SK-N-SH (cell line): Measurements from ENCODE around the gene MSN.

Experiments used
- EZH2phosphoT487 ChIP-seq: fragments of 200-600 bp; sonication (generic); IDR thresholded peaks from 2 replicates; pipeline ENCODE4 v1.6.1; 2017; ENCODE audit warnings: low read depth, mixed run types, mild to moderate bottlenecking, antibody characterized with exemption, moderate library complexity, borderline replicate concordance
- POLR2AphosphoS5 ChIP-seq: IDR thresholded peaks from 2 replicates; pipeline ENCODE4 v1.6.1; 2012; ENCODE audit warnings: low read depth, low read length
- RAD21 ChIP-seq: IDR thresholded peaks from 2 replicates; pipeline ENCODE4 v1.6.1; 2012; ENCODE audit warnings: mild to moderate bottlenecking, low read length
- RFX5 ChIP-seq: IDR thresholded peaks from 2 replicates; pipeline ENCODE4 v1.6.1; 2012; ENCODE audit warnings: mild to moderate bottlenecking, improper control_type of control experiment, low read length
- SIN3A ChIP-seq: IDR thresholded peaks from 2 replicates; pipeline ENCODE4 v1.6.1; 2012; ENCODE audit warnings: low read depth, mild to moderate bottlenecking, low read length, moderate library complexity, borderline replicate concordance
- TAF1 ChIP-seq: IDR thresholded peaks from 2 replicates; pipeline ENCODE4 v1.6.1; 2012; ENCODE audit warnings: low read depth, mild to moderate bottlenecking, low read length, moderate library complexity, borderline replicate concordance
- TF ChIP-seq, protein P1 (sequence below): fragments of 200-600 bp; sonication (generic); IDR thresholded peaks from 2 replicates; pipeline ENCODE4 v1.6.1; 2017; ENCODE audit warnings: antibody characterized with exemption, mild to moderate bottlenecking, moderate library complexity
- TF ChIP-seq, protein P2 (sequence below): IDR thresholded peaks from 2 replicates; pipeline ENCODE4 v1.6.1; 2012; ENCODE audit warnings: mild to moderate bottlenecking, low read depth, low read length, moderate library complexity

DNA sequence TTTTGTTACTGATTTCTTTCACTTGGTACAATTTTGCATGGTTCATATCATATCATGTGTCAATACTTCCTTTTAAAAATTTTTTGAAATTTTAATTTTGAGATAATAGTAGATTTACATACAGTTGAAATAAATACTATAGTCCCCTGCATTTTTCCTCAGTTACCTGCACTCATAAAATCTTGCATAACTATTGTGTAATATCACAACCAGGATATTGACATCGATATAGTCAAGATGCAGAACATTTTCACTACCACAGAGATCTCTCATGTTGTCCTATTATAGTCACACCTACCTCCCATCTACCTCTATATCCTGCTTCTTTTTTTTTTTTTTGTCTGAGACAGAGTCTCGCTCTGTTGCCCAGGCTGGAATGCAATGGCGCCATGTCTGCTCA, 36.7 kb upstream of the MSN start:
- TF ChIP-seq, protein P1, sequence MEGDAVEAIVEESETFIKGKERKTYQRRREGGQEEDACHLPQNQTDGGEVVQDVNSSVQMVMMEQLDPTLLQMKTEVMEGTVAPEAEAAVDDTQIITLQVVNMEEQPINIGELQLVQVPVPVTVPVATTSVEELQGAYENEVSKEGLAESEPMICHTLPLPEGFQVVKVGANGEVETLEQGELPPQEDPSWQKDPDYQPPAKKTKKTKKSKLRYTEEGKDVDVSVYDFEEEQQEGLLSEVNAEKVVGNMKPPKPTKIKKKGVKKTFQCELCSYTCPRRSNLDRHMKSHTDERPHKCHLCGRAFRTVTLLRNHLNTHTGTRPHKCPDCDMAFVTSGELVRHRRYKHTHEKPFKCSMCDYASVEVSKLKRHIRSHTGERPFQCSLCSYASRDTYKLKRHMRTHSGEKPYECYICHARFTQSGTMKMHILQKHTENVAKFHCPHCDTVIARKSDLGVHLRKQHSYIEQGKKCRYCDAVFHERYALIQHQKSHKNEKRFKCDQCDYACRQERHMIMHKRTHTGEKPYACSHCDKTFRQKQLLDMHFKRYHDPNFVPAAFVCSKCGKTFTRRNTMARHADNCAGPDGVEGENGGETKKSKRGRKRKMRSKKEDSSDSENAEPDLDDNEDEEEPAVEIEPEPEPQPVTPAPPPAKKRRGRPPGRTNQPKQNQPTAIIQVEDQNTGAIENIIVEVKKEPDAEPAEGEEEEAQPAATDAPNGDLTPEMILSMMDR, result no peak
- TF ChIP-seq EZH2phosphoT487 (no peak), POLR2AphosphoS5 (no peak), RAD21 (no peak), RFX5 (no peak), TAF1 (no peak), SIN3A (no peak)
- TF ChIP-seq, protein P2, sequence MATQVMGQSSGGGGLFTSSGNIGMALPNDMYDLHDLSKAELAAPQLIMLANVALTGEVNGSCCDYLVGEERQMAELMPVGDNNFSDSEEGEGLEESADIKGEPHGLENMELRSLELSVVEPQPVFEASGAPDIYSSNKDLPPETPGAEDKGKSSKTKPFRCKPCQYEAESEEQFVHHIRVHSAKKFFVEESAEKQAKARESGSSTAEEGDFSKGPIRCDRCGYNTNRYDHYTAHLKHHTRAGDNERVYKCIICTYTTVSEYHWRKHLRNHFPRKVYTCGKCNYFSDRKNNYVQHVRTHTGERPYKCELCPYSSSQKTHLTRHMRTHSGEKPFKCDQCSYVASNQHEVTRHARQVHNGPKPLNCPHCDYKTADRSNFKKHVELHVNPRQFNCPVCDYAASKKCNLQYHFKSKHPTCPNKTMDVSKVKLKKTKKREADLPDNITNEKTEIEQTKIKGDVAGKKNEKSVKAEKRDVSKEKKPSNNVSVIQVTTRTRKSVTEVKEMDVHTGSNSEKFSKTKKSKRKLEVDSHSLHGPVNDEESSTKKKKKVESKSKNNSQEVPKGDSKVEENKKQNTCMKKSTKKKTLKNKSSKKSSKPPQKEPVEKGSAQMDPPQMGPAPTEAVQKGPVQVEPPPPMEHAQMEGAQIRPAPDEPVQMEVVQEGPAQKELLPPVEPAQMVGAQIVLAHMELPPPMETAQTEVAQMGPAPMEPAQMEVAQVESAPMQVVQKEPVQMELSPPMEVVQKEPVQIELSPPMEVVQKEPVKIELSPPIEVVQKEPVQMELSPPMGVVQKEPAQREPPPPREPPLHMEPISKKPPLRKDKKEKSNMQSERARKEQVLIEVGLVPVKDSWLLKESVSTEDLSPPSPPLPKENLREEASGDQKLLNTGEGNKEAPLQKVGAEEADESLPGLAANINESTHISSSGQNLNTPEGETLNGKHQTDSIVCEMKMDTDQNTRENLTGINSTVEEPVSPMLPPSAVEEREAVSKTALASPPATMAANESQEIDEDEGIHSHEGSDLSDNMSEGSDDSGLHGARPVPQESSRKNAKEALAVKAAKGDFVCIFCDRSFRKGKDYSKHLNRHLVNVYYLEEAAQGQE, result no peak
